Colon (tissue), 2 donors: ENCODE results near the gene EZR.

Source experiments
- FAIRE-seq: peaks from 2 replicates; lab custom pipeline; 2012; peaks lifted over from hg19 to GRCh38; lab: Jason Lieb, UNC
- donor health status: control.
- donor health status: control.

Gene EZR

DNA sequence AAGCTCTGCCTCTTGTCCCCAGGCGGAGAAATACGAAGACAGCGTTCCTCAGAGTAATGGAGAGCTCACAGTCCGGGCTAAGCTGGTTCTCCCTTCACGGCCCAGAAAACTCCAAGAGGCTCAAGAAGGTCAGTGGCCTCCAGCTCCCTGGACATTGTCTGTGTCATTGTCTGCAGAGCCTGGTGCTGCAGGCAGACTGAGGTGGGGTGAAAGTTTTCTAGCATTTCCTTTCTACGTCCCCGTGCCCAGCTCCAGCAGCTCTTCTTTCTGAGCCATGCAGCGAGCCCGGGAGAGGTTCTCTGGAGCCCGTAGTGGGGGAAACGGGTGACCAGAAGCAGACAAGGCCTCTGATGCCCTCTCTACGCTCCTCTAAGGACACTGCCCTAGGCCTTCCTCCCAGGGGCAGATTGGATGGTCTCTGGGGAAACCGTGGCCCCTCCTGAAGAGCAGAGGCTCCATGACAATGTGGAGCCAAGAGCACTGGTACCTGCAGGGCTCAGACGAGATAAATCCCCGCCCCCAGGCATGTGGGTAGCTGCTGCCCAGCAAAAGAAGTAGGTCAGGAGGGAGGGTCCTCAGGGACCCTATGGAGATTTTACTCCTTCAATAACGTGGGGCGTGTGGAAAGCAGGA, 58.4 kb downstream of the EZR start:
- no peak for FAIRE-seq

DNA sequence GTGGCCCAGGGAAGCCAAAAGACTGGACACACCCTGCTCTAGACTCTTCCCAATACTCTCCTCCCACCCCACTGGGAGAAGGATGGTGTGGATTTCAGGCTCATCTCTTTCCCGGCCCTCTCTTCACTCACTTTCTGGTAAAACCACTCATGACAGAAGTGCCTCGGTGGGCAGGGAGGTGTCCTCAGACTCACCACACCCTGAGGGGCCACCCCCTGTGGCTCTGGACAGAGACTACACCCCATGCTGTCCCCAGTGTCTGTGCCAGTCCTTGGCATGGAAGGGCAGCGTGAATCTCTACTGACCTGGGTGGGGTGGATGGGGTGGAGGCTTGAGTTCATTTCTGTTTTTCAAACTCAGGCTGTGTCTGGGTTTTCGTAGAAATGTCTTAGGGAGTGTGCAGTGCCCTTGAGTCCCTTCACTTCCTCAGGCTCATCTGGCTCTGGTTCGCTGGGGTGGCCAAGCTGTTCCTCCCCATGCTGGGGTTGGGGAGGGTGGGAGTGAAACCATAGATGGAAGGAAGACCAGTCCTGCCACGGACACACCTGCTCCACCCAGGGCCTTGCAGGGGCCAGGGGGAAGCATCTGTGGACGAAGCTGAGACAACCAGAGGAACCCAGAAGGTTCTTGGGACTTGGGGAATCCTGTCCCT, 59.1 kb downstream of the EZR start:
- no peak for FAIRE-seq

DNA sequence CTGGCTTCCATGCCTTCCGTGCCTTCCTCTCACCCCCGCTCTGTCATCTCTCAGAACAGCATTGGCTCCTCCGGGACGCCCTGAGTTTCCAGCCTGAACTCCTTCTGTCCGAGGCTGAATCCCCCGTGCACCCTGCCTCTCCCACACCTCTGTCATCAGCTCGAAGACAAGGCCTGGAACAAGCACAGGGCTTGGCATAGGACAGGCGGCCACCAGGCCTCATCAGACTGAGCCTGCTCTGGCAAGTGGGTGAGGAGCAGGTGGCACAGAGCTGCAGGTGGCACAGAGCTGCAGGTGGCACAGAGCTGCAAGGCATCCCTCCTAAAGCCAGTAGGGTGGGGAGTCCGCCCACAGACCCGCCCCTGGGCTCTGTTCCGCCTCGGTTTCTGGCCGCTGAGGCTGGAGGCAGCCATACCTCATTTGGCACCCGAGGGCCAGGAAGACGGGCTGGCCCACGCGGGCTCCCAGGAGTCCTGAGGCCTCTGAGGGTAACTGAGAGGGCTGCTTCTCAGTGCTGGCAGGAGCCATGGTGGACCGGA, 60.2 kb downstream of the EZR start:
- no peak for FAIRE-seq

DNA sequence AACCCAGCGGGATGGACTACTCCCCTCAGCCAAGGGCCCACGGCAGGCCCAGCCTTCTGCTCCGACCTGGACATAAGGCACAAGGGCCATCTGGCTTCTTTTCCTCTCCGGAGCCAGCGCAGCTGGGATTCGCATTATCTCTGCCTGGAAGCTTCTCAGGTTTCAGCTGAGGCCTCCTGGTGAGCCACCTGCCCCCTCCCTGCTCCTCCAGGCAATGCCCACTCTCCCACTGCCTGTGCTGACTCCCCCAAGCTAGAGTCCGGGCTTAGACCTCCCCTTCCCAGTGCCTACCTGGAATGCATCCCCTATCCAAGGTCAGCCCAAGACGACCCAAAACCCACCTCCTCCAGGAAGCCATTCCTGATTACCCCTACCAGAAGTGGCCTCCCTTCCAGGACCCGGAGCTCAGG, 60.7 kb downstream of the EZR start:
- no peak for FAIRE-seq

DNA sequence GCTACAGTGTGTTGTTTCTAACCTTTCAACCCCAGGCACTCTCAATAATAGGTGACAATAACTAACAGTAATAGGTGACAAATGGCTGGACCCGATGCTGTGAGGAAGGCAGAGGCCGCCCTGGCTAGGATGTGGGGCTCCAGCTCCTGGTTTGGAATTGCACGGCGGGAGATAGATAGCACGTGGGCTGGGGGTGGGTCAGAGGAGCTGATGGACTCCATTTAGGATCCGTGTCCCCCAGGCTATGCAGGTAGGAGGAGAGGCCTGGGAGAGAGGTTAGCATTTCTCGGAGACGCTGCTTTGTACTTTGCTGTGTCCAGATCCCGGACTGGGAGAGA, 61.4 kb downstream of the EZR start:
- no peak for FAIRE-seq

DNA sequence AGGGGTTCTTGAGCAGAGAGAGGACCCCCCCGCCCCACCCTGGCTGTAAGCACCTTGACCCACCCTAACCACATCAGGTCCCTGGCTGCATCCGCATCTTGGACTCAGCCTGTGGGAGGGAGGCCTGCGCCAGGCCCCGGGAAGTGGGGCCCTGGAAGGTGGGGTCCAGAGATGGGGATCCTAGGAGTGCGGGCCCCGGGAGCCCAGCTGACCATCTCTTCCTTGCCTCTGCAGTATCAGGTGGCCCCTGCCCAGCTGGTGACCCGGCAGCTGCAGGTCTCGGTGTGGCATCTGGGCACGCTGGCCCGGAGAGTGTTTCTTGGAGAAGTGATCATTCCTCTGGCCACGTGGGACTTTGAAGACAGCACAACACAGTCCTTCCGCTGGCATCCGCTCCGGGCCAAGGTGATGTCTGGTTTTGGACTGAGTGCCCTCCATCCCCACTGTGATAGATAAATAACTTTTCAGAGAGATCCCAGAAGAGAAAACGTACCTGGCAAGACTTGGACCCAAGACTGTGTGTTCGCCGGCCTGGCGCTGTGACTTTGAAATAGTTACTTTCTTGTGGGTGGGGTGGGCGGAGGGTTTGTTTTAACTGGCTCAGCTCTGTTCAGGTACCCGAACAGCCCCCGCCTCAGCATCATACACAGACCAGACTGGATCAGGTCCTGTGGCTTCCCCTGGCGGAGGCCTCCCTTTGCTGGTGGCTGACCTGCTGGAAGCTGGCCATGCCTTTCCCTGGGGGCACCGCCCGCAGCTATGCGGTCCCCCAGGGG, 62.0 kb downstream of the EZR start:
- no peak for FAIRE-seq

DNA sequence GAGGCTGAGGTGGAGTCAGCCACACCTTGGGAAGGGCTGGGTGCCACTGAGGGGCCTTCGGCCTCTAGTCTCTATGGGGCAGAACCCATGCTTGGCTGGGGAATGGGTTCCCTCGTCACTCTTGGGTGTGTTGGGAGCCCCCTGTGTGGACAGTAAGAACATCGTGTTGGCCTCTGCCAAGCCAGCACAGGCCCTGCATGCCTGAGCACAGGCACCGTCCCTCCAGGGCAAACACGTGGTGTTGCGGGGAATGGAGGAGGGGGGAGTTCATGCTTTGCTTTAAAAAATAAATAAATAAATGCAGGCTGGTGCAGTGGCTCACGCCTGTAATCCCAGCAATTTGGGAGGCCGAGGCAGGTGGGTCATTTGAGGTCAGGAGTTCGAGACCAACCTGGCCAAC, 63.0 kb downstream of the EZR start:
- no peak for FAIRE-seq

DNA sequence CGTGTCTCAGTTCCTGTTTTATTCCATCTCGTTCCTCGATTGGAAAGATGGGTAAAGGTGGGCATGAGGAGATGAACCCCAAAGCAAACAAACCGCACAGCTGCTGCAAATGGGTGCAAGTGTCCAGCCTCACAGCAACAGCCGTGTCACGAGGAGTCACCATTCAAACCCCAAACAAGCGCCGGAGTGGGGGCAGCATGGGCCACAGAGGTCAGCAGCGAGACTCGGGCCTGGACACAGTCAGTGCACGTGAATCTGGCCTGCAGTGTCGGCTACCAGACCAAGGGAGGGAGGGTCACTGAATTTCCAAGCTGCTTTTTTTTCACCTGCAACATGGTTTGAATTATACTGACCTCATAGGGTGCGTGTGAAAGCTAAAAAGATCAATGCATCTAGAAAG, 63.5 kb downstream of the EZR start:
- no peak for FAIRE-seq

DNA sequence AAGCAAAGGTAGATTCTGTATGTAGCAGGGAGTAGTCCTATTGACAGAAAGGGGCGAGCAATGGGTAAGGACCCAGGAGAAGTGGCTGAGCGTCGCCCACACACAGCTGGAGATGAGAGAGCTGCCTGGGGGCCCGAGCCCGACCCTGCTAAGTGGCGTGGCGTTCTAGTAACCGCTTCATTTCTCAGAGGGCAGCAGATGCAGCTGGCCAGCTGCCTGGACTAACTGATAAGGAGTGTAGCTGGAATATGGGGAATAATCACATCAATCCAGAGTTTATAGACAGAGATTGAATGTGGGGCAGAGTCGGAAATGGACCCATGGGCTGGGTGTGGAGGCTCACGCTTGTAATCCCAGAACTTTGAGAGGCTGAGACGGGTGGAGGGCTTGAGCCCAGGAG, 64.4 kb downstream of the EZR start:
- FAIRE-seq, result no peak

DNA sequence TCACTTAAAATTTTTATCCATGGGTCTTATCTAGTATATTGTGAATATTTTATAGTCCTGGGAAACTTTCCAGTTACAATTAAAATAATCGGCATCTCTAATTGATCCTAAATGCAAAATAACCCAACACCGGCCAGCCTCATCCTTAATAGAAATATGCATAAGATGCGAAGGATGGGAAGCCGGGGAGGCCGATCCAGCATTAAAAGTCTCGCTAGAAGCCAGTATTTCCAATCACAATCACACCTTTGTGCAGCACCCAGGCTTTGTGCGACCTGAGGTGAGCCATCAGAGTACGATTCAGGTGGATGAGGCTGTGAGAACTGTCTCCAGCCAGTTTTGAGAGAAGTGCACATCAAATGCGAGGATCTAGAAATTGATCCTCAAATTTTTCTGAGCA, 65.4 kb downstream of the EZR start:
- FAIRE-seq, result no peak

DNA sequence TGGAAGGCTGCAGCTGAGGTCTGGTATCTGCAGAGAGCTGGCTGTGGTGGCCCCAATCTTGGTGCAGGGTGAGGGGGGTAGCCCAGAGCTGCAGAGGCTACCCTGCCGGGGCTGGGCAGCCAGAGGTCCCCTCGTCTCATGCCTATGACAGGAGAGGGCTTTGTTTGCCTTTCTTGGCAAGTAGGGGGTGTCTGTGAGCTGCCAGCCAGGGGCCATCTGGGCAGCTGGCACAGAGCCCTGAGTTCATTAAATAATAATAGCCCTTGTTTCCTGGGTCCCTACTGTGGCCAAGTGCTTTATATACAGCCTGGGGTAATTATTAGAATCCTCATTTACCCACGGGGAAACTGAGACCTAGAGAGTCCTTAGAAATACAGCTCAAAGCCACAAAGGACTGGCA, 66.6 kb downstream of the EZR start:
- no peak for FAIRE-seq

DNA sequence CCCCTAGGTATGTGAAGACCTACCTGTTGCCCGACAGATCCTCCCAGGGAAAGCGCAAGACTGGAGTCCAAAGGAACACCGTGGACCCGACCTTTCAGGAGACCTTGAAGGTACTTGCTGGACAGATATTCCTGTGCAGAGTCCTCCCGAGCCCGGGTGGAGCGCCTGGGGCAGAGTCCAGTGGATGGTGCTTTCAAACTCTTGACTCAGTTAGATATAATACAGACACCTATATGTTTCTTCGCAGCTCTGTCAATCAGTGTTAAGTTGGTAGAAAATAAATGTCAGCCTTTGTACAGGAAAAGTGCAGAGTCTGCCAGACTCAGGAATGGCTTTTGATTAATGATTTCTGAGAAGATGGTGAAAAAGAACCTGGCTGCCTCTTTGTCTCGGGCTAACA, 67.2 kb downstream of the EZR start:
- FAIRE-seq, result no peak

DNA sequence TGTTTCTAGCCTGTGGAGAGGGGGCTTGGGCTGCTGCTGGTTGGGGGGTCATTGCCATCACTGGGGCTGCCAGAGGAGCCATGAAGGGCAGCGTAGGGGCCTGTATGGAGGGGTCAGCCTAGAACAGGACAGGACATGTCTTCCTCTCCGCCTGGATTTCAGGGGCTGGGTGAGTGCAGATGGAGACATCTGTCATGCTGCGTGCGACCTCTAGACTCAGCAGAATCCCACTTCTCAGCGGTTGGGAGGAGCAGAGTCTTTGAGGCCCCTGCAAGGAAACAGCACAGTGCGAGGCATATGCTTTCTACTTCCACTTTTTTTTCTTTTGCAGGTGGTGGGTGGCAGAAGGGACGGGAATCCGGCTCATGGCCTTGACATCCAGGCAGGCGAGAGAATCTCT, 67.9 kb downstream of the EZR start:
- no peak for FAIRE-seq

DNA sequence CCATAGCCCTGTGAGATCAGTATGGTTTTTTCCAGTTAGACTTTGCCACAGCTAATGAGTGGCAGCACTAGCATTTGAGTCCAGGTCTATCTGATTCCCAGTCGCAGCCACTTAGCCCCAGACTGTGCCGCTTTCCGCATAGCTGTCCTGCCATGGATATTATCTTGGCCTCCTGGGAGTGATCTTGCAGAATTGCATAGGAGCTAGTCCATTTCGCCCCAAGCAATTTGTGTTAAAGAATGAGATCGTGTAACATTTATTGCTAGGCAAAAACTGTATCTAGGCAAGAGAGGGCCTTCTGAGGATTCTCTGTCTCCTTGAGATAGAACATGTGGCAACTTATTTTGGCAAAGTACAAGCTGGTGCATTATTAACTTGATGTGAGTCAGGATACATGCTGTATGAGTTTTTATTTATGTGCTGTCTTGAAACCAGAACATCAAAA, 74.2 kb downstream of the EZR start:
- no peak for FAIRE-seq

DNA sequence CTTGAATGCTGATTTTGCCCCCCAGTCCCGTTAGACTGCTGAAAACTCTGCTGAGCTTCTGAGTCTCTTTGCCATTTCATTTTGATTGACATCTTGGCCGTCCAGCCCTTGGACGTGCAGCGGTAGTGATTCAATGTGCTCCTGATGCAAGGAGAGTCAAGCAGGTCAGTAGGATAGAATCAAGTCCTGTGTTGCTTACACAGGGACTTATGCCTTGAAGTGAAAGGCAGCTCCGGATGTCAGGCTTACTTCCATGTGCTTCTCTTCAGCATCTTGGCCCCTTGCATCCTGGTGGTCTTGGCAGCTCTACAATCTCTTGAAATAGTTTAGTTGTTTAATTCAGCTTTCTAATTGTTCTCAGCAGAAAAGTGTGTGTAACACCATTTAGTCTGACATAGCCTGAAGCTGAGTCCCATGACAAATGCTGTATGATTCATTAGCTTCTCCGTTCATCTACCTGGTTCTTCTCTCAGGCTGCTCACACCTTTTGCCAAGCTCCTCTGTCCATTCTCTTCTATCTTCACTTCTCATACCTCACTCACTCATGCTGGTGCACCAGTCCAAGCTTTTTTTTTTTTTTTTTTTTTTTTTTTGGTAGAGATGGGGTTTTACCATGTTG, 76.0 kb downstream of the EZR start:
- FAIRE-seq, result no peak

DNA sequence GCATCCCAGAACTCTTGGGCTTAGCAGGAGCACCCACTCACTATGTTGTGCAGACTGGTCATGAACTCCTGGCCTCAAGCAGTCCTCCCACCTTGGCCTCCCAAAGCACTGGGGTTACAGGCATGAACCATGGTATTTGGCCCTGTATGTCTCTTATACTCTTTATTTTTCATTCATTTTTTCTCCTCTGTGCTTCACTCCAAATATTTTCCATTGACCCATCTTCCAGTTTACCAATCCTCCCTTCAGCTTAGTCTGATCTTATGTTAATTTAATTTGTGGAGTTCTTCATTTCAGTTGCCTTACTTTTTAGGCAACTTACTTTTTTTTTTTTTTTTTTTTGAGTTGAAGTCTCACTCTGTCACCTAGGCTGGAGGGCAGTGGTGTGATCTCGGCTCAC, 79.5 kb downstream of the EZR start:
- no peak for FAIRE-seq

DNA sequence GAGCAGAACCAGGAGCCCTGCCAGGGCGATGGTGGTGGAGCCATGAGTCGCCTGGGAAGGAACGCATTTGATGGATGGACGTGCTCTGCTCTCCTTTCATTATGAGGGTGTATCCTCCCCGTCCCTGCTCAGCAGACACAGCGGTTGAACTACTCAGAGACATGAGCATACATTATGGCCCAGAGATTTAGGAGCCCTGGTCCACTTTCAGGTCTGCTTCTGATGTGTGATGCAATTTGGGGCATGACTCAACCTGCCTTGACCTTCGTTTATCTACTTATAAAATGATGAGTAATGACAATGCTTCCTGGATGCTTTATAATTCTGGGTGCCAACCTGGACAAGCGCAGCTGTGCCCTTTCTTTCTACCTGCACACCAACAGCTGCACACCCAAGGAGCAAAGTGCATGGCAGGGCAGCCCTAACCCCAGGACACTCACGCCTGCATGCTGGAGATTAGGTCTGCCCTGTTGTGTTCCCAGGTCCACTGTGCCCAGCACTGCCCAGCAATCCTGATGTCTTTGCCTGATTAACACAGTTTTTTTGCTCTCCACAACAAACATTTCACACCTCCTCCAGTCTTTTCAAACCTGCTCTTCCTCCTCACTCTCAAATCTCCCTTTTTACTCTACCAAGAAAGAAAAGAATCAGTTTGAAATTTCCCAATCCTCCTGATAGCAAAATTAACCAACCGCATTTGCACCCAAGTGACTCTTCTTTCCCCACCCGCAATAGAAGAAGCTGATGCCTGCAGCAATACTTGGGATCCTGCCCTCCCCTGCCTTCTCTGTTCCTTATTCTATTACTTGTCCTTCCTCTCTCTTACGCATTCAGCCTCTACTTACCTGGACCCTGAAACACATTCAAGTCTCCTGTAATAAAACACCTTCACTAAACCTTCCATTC, 81.2 kb downstream of the EZR start:
- FAIRE-seq, result no peak

DNA sequence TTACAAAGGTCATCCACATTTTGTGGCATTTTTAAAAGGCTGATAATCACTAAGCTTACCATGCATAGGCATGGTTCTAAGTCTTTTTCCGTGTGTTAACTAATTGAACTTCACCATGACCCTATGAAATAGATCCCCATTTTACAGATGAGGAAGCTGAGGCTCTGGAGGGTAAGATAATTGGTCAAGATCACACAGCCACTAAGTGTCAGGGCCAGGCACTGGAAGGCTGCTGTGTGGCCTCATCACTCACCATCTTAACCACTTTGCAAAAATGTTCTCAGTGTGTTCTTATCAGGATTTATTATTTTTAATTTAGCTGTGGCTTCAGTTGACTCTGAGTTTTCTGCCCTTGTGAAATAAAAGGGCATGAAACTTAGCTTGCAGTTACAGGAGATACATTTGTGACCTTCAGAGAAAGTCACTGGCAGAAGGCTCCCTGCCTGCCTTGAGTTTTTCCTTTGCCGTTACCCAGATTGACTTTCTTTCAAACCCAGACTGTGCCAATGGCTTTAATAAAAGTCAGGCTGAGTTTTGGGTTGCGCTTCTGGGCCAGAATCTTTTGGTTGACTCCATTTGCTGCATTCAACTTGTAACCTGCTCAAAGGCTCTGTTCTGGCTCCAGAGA, 82.0 kb downstream of the EZR start:
- FAIRE-seq, result no peak

DNA sequence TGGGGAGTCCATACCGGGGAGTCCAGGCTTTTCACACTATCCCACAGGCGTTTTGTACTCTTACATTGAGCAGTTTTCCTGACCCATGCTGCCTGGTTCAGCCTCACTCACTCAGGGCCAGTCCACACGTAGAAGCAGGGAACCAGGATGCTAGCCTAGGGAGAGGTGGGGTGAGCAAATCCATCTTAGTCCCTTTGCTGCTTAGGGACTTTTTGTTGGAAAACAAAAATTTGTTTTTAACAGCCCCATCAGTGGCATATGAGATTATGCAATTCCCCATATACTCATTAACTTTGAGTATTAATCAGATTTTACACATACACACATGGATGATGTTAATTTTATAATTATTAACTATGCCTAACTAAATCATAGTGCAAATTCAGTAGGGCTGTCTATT, 84.2 kb downstream of the EZR start:
- FAIRE-seq, result no peak

DNA sequence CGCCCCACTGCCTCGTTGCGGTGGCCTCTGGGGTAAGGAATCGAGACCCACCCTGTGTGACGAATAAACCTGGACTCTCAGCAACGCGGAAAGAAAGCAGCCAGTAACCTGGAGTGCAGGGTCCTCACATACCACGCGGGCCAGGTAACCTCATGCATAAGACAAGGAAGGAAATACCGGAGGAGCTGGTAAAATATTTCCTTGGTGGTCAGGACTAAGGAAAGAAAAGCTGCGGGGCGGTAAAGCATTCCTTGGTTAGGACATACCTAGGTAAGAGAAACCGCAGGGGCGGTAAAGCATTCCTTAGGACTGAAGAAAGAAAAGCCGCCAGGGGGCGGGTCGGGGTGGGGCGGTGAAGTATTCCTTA, 88.6 kb downstream of the EZR start:
- no peak for FAIRE-seq

DNA sequence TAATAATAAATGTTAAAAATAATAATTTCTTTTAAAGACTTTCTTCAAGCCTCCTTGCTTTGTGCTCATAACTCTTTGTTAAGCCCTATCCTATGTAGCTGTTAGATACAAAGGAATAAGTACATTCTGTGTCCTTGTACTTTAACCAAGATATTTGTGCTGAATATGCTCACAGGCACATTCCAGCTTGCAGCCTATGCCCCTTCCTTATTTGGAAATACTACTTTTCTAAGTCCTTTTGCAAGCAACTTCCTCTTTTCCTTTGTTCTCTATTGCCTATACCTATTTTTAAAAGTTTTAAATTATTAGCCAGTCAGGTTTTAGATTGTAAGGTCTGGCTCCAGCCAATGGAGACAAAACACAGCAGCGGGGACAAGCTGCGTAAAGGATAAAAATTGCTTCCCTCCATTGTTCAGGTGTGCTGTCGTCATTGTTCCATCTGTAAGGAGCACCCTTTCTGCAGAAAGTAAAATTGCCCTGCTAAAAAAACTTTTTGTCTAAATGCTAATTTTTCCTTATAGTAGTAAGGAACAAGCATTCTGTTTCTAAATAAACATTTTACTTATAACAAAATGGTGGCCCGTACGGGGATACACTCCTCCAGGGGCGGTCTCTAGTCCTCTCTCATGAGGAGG, 89.1 kb downstream of the EZR start:
- FAIRE-seq, result no peak
